NCI-H2196 treated with DMSO at 0.1 percent for 48 hours (cell line): ENCODE results near the gene GLCE.
"Not testable (repeated sequence)": the region's sequence is repeated elsewhere in the genome, so short reads cannot be mapped to it uniquely, and the experiment has no call there.

Experiments
- DNase-seq: peaks from one replicate; lab custom pipeline; 2025; ENCODE audit not compliant: unreplicated experiment; lab: John Stamatoyannopoulos, UW

The GLCE gene

GRCh38 chr15:69297642-69298353 is 137.4 kb downstream of the GLCE start:
- no peak for DNase-seq

- DNase-seq = no peak
Observed at GRCh38 chr15:69298354-69298696, 137.9 kb downstream of the GLCE start.

- DNase-seq = no peak
Observed at GRCh38 chr15:69298697-69299441, 138.4 kb downstream of the GLCE start, which contains the start of gene PAQR5. Gene PAQR5, plus strand, starts transcription at chr15:69298912. Its CDS starts 61,169 bp downstream, at chr15:69360081.

- DNase-seq = no peak
Observed at GRCh38 chr15:69299451-69299886, 139.0 kb downstream of the GLCE start.

- no peak for DNase-seq
Observed at GRCh38 chr15:69299943-69300588, 139.6 kb downstream of the GLCE start.

- not testable (repeated sequence) for DNase-seq
Observed at GRCh38 chr15:69301101-69301500, 140.7 kb downstream of the GLCE start.

GRCh38 chr15:69302087-69302486 is 141.7 kb downstream of the GLCE start:
- not testable (repeated sequence) for DNase-seq

GRCh38 chr15:69302929-69303328 is 142.5 kb downstream of the GLCE start:
- DNase-seq = no peak

GRCh38 chr15:69303337-69304181 is 143.1 kb downstream of the GLCE start:
- DNase-seq = no peak

GRCh38 chr15:69304182-69304545 is 143.7 kb downstream of the GLCE start:
- DNase-seq = no peak

GRCh38 chr15:69305204-69305931 is 144.9 kb downstream of the GLCE start:
- no peak for DNase-seq

- DNase-seq = no peak
Observed at GRCh38 chr15:69305933-69306568, 145.6 kb downstream of the GLCE start.

- no peak for DNase-seq
Observed at GRCh38 chr15:69307939-69308338, 147.5 kb downstream of the GLCE start.

- no peak for DNase-seq
Observed at GRCh38 chr15:69308949-69309348, 148.5 kb downstream of the GLCE start.

- no peak for DNase-seq
Observed at GRCh38 chr15:69311319-69311721, 150.9 kb downstream of the GLCE start.

GRCh38 chr15:69313432-69314000 is 153.1 kb downstream of the GLCE start:
- DNase-seq = no peak

- no peak for DNase-seq
Observed at GRCh38 chr15:69314131-69314530, 153.7 kb downstream of the GLCE start.

GRCh38 chr15:69314736-69315135 is 154.3 kb downstream of the GLCE start:
- no peak for DNase-seq

GRCh38 chr15:69315402-69316110 is 155.1 kb downstream of the GLCE start:
- DNase-seq = no peak
